Vagina (tissue), 2 donors: ENCODE measurements around the gene VSIG4. TPM values are rescaled to one million over a fixed set of nuclear protein-coding genes. Genes with fewer than 3 reads are reported as not detected.

ENCODE experiments used
- DNase-seq, 2 donors: peaks; one replicate each; pipeline ENCODE4 v3.0.0-alpha.2; 2017; ENCODE audit errors: extremely low spot score in 2 of 2
- H3K27ac ChIP-seq: fragments of 200-600 bp; sonication (generic); one replicate; pipeline ENCODE4 v1.5.1; 2019
- H3K27me3 ChIP-seq: fragments of 200-600 bp; sonication (generic); one replicate; pipeline ENCODE4 v1.5.1; 2019
- H3K36me3 ChIP-seq, 2 donors: fragments of 200-600 bp; sonication (generic); one replicate each; pipeline ENCODE4 v1.5.1; 2017 to 2019
- H3K4me1 ChIP-seq: fragments of 200-600 bp; sonication (generic); one replicate; pipeline ENCODE4 v1.5.1; 2019
- H3K4me3 ChIP-seq, 2 donors: fragments of 200-600 bp; sonication (generic); 1 replicate in 1 of 2; 2 replicates in 1 of 2; pipeline ENCODE4 v1.5.1; 2016 to 2019
- H3K9me3 ChIP-seq: fragments of 200-600 bp; sonication (generic); one replicate; pipeline ENCODE4 v1.5.1; 2019
- CTCF ChIP-seq, 3 experiments: fragments of 450-650 bp in 2 of 3; fragments of 200-600 bp in 1 of 3; sonication (generic) in 1 of 3; IDR thresholded peaks; one replicate each; pipeline ENCODE4 v1.5.1; 2017 to 2019; ENCODE audit warnings: antibody characterized with exemption in 3 of 3, mild to moderate bottlenecking in 2 of 3, moderate library complexity in 2 of 3
- POLR2A ChIP-seq, 2 donors: fragments of 450-650 bp; IDR thresholded peaks; one replicate each; pipeline ENCODE4 v1.6.1; 2017; ENCODE audit warnings: antibody characterized with exemption in 2 of 2, mild to moderate bottlenecking in 2 of 2, moderate library complexity in 2 of 2
- POLR2AphosphoS5 ChIP-seq, 2 donors: sonication (generic); formaldehyde crosslinking; IDR thresholded peaks; one replicate each; pipeline ENCODE4 v1.9.0; 2017; ENCODE audit warnings: antibody characterized with exemption in 2 of 2, mild to moderate bottlenecking in 2 of 2, low read depth in 1 of 2; ENCODE audit not compliant: insufficient read depth in 1 of 2
- intact Hi-C: fragments of 100-400 bp; cut with DNase I; formaldehyde crosslinking; loops from one replicate; pipeline ENCODE4 v1.15.1; 2023
- total RNA-seq: library from RNA; depleted of rRNA; stranded (reverse); fragments of >200 nt; gene quantifications from one replicate; pipeline ENCODE4 v1.2.3, GENCODE V29; 2016

VSIG4 gene
- total RNA-seq, 1 donor from 2014 or later: 57.0 TPM

- H3K36me3 ChIP-seq: no peaks in the 10 kb centered on the region
- H3K27ac ChIP-seq: no peak overlapping the region
- H3K27me3 ChIP-seq: no peaks in the 10 kb centered on the region
- intact Hi-C loops: no loop called here
- H3K9me3 ChIP-seq: no peaks in the 10 kb centered on the region
- no peaks in the 10 kb centered on the region for H3K4me1 ChIP-seq
- TF ChIP-seq POLR2AphosphoS5 (IDR thresholded peaks at IDR 0.05; ENCODE audit: insufficient read depth in 1 of 2, low read depth in 1 of 2): no peak
- no peak for TF ChIP-seq POLR2A (IDR thresholded peaks at IDR 0.05)
- DNase-seq: no peak
- no peak overlapping the region for H3K4me3 ChIP-seq
Measured at GRCh38 chrX:66021765-66022631, 17.9 kb downstream of the VSIG4 start.

GRCh38 chrX:66021401-66021764 lies 18.5 kb downstream of the VSIG4 start:
- Histone ChIP-seq H3K9me3 (no peaks in the 10 kb centered on the region), H3K36me3 (no peaks in the 10 kb centered on the region), H3K4me3 (no peak overlapping the region), H3K27me3 (no peaks in the 10 kb centered on the region), H3K4me1 (no peaks in the 10 kb centered on the region), H3K27ac (no peak overlapping the region)
- intact Hi-C loops: no loop called here
- DNase-seq: no peak
- TF ChIP-seq POLR2AphosphoS5 (IDR thresholded peaks at IDR 0.05; ENCODE audit: insufficient read depth in 1 of 2, low read depth in 1 of 2) (no peak), POLR2A (IDR thresholded peaks at IDR 0.05) (no peak), CTCF (IDR thresholded peaks at IDR 0.05) (no peak)

- Histone ChIP-seq H3K4me3 (no peak overlapping the region), H3K36me3 (no peaks in the 10 kb centered on the region), H3K9me3 (no peaks in the 10 kb centered on the region), H3K27me3 (no peaks in the 10 kb centered on the region), H3K4me1 (no peaks in the 10 kb centered on the region), H3K27ac (no peak overlapping the region)
- DNase-seq: no peak
- no peak for TF ChIP-seq POLR2A (IDR thresholded peaks at IDR 0.05)
- intact Hi-C loops: no loop called here
Measured at GRCh38 chrX:66020631-66021334, 19.1 kb downstream of the VSIG4 start.

- H3K4me1 ChIP-seq: no peaks in the 10 kb centered on the region
- no peak for TF ChIP-seq POLR2AphosphoS5 (IDR thresholded peaks at IDR 0.05; ENCODE audit: insufficient read depth in 1 of 2, low read depth in 1 of 2)
- TF ChIP-seq POLR2A (IDR thresholded peaks at IDR 0.05): no peak
- no peak for TF ChIP-seq CTCF (IDR thresholded peaks at IDR 0.05)
- no peaks in the 10 kb centered on the region for H3K27me3 ChIP-seq
- intact Hi-C loops: no loop called here
- no peaks in the 10 kb centered on the region for H3K9me3 ChIP-seq
- no peak overlapping the region for H3K4me3 ChIP-seq
- no peaks in the 10 kb centered on the region for H3K36me3 ChIP-seq
- no peak overlapping the region for H3K27ac ChIP-seq
- no peak for DNase-seq
Measured at GRCh38 chrX:66019974-66020373, 19.9 kb downstream of the VSIG4 start.

GRCh38 chrX:66019310-66019652 lies 20.6 kb downstream of the VSIG4 start:
- no peak overlapping the region for H3K4me3 ChIP-seq
- H3K36me3 ChIP-seq: no peaks in the 10 kb centered on the region
- intact Hi-C loops: no loop called here
- no peak for DNase-seq
- no peaks in the 10 kb centered on the region for H3K9me3 ChIP-seq
- no peak for TF ChIP-seq CTCF (IDR thresholded peaks at IDR 0.05)
- no peak for TF ChIP-seq POLR2AphosphoS5 (IDR thresholded peaks at IDR 0.05; ENCODE audit: insufficient read depth in 1 of 2, low read depth in 1 of 2)
- TF ChIP-seq POLR2A (IDR thresholded peaks at IDR 0.05): no peak
- H3K27ac ChIP-seq: no peak overlapping the region
- H3K4me1 ChIP-seq: no peaks in the 10 kb centered on the region
- no peaks in the 10 kb centered on the region for H3K27me3 ChIP-seq
